ENCODE results near the gene WDR43.
A peak's percentile ranks its signal among the peaks of the same experiment; 100 is the strongest.

Gene WDR43

GRCh38 chr2:28949190-28949589 lies 54.7 kb downstream of the WDR43 start:
- no peak overlapping the region for H3K4me3 ChIP-seq (ENCODE audit: low read depth, low read length)
- no peaks in the 10 kb centered on the region for H3K27me3 ChIP-seq (ENCODE audit: control insufficient read depth, insufficient read depth, low read length)
- H3K27ac ChIP-seq (ENCODE audit: low read depth, low read length) = no peak overlapping the region
- H3K36me3 ChIP-seq (ENCODE audit: control insufficient read depth, insufficient read depth, low read length) = peaks cover 51% of the 10 kb centered on the region
- H3K4me1 ChIP-seq (ENCODE audit: control insufficient read depth, insufficient read depth, low read length) = peaks cover 14% of the 10 kb centered on the region
- peaks cover 22% of the 10 kb centered on the region for H3K9me3 ChIP-seq (ENCODE audit: control insufficient read depth, insufficient read depth, low read depth, low read length)
- no peak overlapping the region for H3K9ac ChIP-seq (ENCODE audit: low read length)

- Histone ChIP-seq H3K27ac (ENCODE audit: low read depth, low read length) (no peak overlapping the region), H3K4me3 (ENCODE audit: low read depth, low read length) (no peak overlapping the region), H3K4me1 (ENCODE audit: control insufficient read depth, insufficient read depth, low read length) (peaks cover 14% of the 10 kb centered on the region), H3K9me3 (ENCODE audit: control insufficient read depth, insufficient read depth, low read depth, low read length) (peaks cover 22% of the 10 kb centered on the region), H3K9ac (ENCODE audit: low read length) (no peak overlapping the region), H3K36me3 (ENCODE audit: control insufficient read depth, insufficient read depth, low read length) (peaks cover 46% of the 10 kb centered on the region), H3K27me3 (ENCODE audit: control insufficient read depth, insufficient read depth, low read length) (no peaks in the 10 kb centered on the region)
These were observed 55.3 kb downstream of the WDR43 start for GRCh38 chr2:28949617-28950305.

- Histone ChIP-seq H3K27ac (ENCODE audit: low read depth, low read length) (no peak overlapping the region), H3K27me3 (ENCODE audit: control insufficient read depth, insufficient read depth, low read length) (no peaks in the 10 kb centered on the region), H3K9me3 (ENCODE audit: control insufficient read depth, insufficient read depth, low read depth, low read length) (peaks cover 22% of the 10 kb centered on the region)
These were observed 56.6 kb downstream of the WDR43 start for GRCh38 chr2:28950941-28951630.

GRCh38 chr2:28951910-28952835 lies 57.7 kb downstream of the WDR43 start:
- Histone ChIP-seq H3K4me1 (ENCODE audit: control insufficient read depth, insufficient read depth, low read length) (peaks cover 30% of the 10 kb centered on the region), H3K27ac (ENCODE audit: low read depth, low read length) (no peak overlapping the region), H3K9me3 (ENCODE audit: control insufficient read depth, insufficient read depth, low read depth, low read length) (peaks cover 22% of the 10 kb centered on the region), H3K4me3 (ENCODE audit: low read depth, low read length) (no peak overlapping the region), H3K36me3 (ENCODE audit: control insufficient read depth, insufficient read depth, low read length) (peaks cover 21% of the 10 kb centered on the region), H3K27me3 (ENCODE audit: control insufficient read depth, insufficient read depth, low read length) (no peaks in the 10 kb centered on the region), H3K9ac (ENCODE audit: low read length) (no peak overlapping the region)

More at GRCh38 chr2:28950941-28951630, 56.6 kb downstream of the WDR43 start:
- Histone ChIP-seq H3K9ac (ENCODE audit: low read length) (no peak overlapping the region), H3K36me3 (ENCODE audit: control insufficient read depth, insufficient read depth, low read length) (peaks cover 32% of the 10 kb centered on the region), H3K4me3 (ENCODE audit: low read depth, low read length) (no peak overlapping the region), H3K4me1 (ENCODE audit: control insufficient read depth, insufficient read depth, low read length) (peaks cover 25% of the 10 kb centered on the region)

- peaks cover 30% of the 10 kb centered on the region for H3K4me1 ChIP-seq (ENCODE audit: control insufficient read depth, insufficient read depth, low read length)
- H3K36me3 ChIP-seq (ENCODE audit: control insufficient read depth, insufficient read depth, low read length) = peaks cover 15% of the 10 kb centered on the region
- no peaks in the 10 kb centered on the region for H3K27me3 ChIP-seq (ENCODE audit: control insufficient read depth, insufficient read depth, low read length)
- peaks cover 22% of the 10 kb centered on the region for H3K9me3 ChIP-seq (ENCODE audit: control insufficient read depth, insufficient read depth, low read depth, low read length)
- H3K9ac ChIP-seq (ENCODE audit: low read length) = no peak overlapping the region
- no peak overlapping the region for H3K4me3 ChIP-seq (ENCODE audit: low read depth, low read length)
- H3K27ac ChIP-seq (ENCODE audit: low read depth, low read length) = no peak overlapping the region
These were observed 58.4 kb downstream of the WDR43 start for GRCh38 chr2:28952836-28953211.

- Histone ChIP-seq H3K27ac (ENCODE audit: low read depth, low read length) (no peak overlapping the region), H3K9ac (ENCODE audit: low read length) (no peak overlapping the region), H3K36me3 (ENCODE audit: control insufficient read depth, insufficient read depth, low read length) (no peaks in the 10 kb centered on the region), H3K27me3 (ENCODE audit: control insufficient read depth, insufficient read depth, low read length) (no peaks in the 10 kb centered on the region), H3K9me3 (ENCODE audit: control insufficient read depth, insufficient read depth, low read depth, low read length) (no peaks in the 10 kb centered on the region), H3K4me3 (ENCODE audit: low read depth, low read length) (no peak overlapping the region), H3K4me1 (ENCODE audit: control insufficient read depth, insufficient read depth, low read length) (peaks cover 34% of the 10 kb centered on the region)
These were observed 61.0 kb downstream of the WDR43 start for GRCh38 chr2:28955467-28955866.

GRCh38 chr2:28956415-28956826 lies 62.0 kb downstream of the WDR43 start:
- Histone ChIP-seq H3K36me3 (ENCODE audit: control insufficient read depth, insufficient read depth, low read length) (no peaks in the 10 kb centered on the region), H3K4me3 (ENCODE audit: low read depth, low read length) (peak overlapping the region; percentile 49), H3K27me3 (ENCODE audit: control insufficient read depth, insufficient read depth, low read length) (no peaks in the 10 kb centered on the region), H3K4me1 (ENCODE audit: control insufficient read depth, insufficient read depth, low read length) (peaks cover 31% of the 10 kb centered on the region), H3K9ac (ENCODE audit: low read length) (no peak overlapping the region), H3K9me3 (ENCODE audit: control insufficient read depth, insufficient read depth, low read depth, low read length) (no peaks in the 10 kb centered on the region), H3K27ac (ENCODE audit: low read depth, low read length) (no peak overlapping the region)

GRCh38 chr2:28956890-28957289 lies 62.4 kb downstream of the WDR43 start:
- Histone ChIP-seq H3K9ac (ENCODE audit: low read length) (no peak overlapping the region), H3K9me3 (ENCODE audit: control insufficient read depth, insufficient read depth, low read depth, low read length) (no peaks in the 10 kb centered on the region), H3K27ac (ENCODE audit: low read depth, low read length) (no peak overlapping the region), H3K36me3 (ENCODE audit: control insufficient read depth, insufficient read depth, low read length) (no peaks in the 10 kb centered on the region), H3K27me3 (ENCODE audit: control insufficient read depth, insufficient read depth, low read length) (no peaks in the 10 kb centered on the region), H3K4me1 (ENCODE audit: control insufficient read depth, insufficient read depth, low read length) (peaks cover 27% of the 10 kb centered on the region), H3K4me3 (ENCODE audit: low read depth, low read length) (peak overlapping the region; percentile 49)

- H3K4me1 ChIP-seq (ENCODE audit: control insufficient read depth, insufficient read depth, low read length) = peaks cover 20% of the 10 kb centered on the region
- no peaks in the 10 kb centered on the region for H3K36me3 ChIP-seq (ENCODE audit: control insufficient read depth, insufficient read depth, low read length)
- H3K9me3 ChIP-seq (ENCODE audit: control insufficient read depth, insufficient read depth, low read depth, low read length) = no peaks in the 10 kb centered on the region
- H3K27me3 ChIP-seq (ENCODE audit: control insufficient read depth, insufficient read depth, low read length) = no peaks in the 10 kb centered on the region
- H3K4me3 ChIP-seq (ENCODE audit: low read depth, low read length) = no peak overlapping the region
- H3K27ac ChIP-seq (ENCODE audit: low read depth, low read length) = no peak overlapping the region
- no peak overlapping the region for H3K9ac ChIP-seq (ENCODE audit: low read length)
These were observed 64.2 kb downstream of the WDR43 start for GRCh38 chr2:28958689-28959088.

- Histone ChIP-seq H3K4me3 (ENCODE audit: low read depth, low read length) (no peak overlapping the region), H3K4me1 (ENCODE audit: control insufficient read depth, insufficient read depth, low read length) (peaks cover 15% of the 10 kb centered on the region), H3K27ac (ENCODE audit: low read depth, low read length) (no peak overlapping the region), H3K27me3 (ENCODE audit: control insufficient read depth, insufficient read depth, low read length) (no peaks in the 10 kb centered on the region), H3K36me3 (ENCODE audit: control insufficient read depth, insufficient read depth, low read length) (no peaks in the 10 kb centered on the region), H3K9ac (ENCODE audit: low read length) (no peak overlapping the region), H3K9me3 (ENCODE audit: control insufficient read depth, insufficient read depth, low read depth, low read length) (no peaks in the 10 kb centered on the region)
These were observed 65.9 kb downstream of the WDR43 start for GRCh38 chr2:28960401-28960800.

GRCh38 chr2:28962505-28962904 lies 68.0 kb downstream of the WDR43 start:
- H3K27ac ChIP-seq (ENCODE audit: low read depth, low read length) = no peak overlapping the region
- H3K36me3 ChIP-seq (ENCODE audit: control insufficient read depth, insufficient read depth, low read length) = no peaks in the 10 kb centered on the region
- H3K9ac ChIP-seq (ENCODE audit: low read length) = no peak overlapping the region
- no peaks in the 10 kb centered on the region for H3K27me3 ChIP-seq (ENCODE audit: control insufficient read depth, insufficient read depth, low read length)
- no peaks in the 10 kb centered on the region for H3K9me3 ChIP-seq (ENCODE audit: control insufficient read depth, insufficient read depth, low read depth, low read length)
- no peak overlapping the region for H3K4me3 ChIP-seq (ENCODE audit: low read depth, low read length)
- H3K4me1 ChIP-seq (ENCODE audit: control insufficient read depth, insufficient read depth, low read length) = peaks cover 4% of the 10 kb centered on the region; the same call in 1 of the 2 replicates
